ENCODE results near the gene APBA2.

Gene APBA2

DNA sequence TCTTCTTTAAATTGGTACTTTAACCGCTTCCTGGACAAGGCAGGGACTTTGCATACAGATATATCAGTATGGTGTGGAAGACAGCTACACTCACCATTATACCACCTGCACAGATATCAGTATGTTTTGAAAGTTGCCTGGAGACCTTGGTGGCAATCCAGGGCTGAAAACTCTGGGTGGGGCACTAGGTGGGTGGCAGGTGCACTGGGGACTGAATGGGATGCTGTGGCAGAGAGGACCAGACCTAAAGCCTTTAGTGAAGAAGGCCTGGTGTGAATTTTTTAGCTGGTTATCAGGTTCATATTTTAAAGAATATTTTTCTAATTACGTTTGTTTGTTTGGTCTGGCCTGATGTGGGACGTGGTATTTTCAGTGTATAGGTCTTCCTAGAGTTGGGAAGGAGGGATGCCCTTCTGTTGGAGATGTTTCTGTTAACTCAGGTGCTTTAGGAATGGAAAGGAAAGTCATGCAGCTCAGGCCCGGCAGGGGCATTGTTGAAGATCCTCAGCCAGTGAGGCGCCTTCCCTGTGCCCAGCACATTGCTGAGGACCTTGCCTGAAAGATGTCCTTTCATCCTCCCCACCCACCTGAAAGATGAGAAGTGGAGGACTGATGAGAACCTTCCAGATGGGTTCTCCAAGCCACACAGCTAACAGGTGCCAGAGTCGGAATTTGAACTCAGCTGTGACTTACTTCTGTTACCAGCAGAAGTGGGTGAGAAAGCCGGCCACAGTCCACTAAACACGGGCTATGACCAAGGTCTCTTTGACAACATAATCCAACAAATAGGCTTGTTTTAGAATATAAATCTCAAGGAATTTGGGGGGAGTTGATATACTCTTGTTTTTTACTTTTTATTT lies 77.3 kb downstream of the APBA2 start:
- TF ChIP-seq GATA2 (IDR thresholded peaks at IDR 0.05; ENCODE audit: low read depth, low read length), result no peak
- TF ChIP-seq GATA3 (IDR thresholded peaks at IDR 0.05; ENCODE audit: low read depth, low read length), result no peak

GRCh38 chr15:28963711-28964081 lies 77.9 kb downstream of the APBA2 start:
- TF ChIP-seq GATA3 (IDR thresholded peaks at IDR 0.05; ENCODE audit: low read depth, low read length) (no peak), GATA2 (IDR thresholded peaks at IDR 0.05; ENCODE audit: low read depth, low read length) (no peak)

DNA sequence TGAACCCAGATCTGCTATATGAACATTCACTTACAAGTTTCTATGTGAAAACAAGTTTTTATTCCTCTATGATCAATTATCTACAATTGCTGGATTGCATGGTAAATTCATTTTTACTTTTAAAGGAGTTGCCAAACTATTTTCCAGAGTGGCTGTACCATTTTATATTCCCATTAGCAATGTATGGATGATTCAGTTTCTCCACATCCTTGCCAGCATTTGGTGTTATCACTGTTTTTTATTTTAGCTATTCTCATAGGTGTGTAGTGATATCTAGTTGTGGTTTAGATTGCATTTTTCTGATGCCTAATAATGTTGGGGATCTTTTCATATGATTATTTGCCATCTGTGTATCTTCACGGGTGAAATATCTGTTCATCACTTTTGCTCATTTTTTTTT lies 78.3 kb downstream of the APBA2 start:
- no peak for TF ChIP-seq GATA2 (IDR thresholded peaks at IDR 0.05; ENCODE audit: low read depth, low read length)
- no peak for TF ChIP-seq GATA3 (IDR thresholded peaks at IDR 0.05; ENCODE audit: low read depth, low read length)

DNA sequence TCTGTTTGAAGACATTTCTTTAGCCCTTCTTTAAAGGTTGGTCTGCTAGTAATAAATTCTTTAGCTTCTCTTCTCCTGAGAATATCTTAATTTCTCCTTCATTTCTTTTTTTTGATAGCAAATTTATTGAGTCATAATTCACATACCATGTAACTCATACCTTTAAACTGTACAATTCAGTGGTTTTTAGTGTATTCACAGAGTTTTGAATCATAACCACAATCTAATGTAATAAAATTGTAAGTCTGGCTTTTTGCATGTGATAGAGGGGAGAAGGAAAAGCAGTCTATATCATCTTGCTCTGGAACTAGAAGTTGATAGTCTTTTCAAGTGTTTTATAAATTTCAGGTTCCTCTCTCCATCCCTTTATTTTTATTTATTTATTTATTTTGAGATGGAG lies 81.3 kb downstream of the APBA2 start:
- TF ChIP-seq GATA3 (IDR thresholded peaks at IDR 0.05; ENCODE audit: low read depth, low read length) (no peak), GATA2 (IDR thresholded peaks at IDR 0.05; ENCODE audit: low read depth, low read length) (no peak)

DNA sequence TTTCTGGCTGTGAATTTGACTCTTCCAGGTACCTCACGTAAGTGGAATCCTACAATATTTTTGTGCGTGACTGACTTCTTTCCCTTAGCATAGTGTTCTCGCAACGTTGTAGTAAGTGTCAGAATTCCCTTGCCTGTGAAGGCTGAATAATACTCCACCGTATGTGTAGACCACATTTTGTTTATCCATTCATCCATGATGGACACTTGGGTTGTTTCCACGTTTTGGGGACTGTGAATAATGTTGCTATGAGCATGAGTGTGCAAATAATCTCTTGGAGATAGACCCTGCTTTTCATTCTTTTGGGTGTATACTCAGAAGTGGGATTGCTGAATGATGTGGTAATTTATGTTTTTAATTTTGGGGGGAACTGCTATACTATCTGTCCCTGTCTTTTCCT lies 82.2 kb downstream of the APBA2 start:
- TF ChIP-seq GATA2 (IDR thresholded peaks at IDR 0.05; ENCODE audit: low read depth, low read length), result no peak
- no peak for TF ChIP-seq GATA3 (IDR thresholded peaks at IDR 0.05; ENCODE audit: low read depth, low read length)

DNA sequence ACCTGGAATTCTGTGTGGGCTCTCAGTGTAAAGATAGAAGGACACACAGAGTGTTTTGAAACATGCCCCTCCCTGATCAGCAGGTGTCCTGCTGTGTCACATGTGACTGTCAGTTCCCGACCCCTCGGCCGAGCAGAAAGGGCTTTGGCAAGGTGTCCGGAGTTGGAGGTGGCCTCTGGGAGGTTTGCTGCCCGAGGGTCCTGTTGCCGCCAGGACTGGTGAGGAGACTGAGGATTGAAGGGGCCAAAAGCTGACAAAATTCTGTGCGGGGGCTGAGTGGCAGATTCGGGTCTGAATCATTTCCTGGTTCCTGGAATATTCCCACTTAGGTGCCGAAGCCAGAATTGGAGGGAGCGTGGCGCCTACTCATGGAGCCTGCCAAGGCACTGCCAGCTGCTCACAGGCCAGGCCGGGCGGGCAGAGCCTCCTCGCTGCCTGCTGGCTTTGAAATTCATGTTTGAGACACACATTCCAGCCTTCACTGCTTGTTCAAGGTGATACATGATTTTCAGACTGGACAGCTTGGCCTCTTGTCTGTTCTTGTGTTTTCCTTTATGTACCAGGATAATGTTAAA lies 83.8 kb downstream of the APBA2 start:
- no peak for TF ChIP-seq GATA3 (IDR thresholded peaks at IDR 0.05; ENCODE audit: low read depth, low read length)
- TF ChIP-seq GATA2 (IDR thresholded peaks at IDR 0.05; ENCODE audit: low read depth, low read length), result no peak

DNA sequence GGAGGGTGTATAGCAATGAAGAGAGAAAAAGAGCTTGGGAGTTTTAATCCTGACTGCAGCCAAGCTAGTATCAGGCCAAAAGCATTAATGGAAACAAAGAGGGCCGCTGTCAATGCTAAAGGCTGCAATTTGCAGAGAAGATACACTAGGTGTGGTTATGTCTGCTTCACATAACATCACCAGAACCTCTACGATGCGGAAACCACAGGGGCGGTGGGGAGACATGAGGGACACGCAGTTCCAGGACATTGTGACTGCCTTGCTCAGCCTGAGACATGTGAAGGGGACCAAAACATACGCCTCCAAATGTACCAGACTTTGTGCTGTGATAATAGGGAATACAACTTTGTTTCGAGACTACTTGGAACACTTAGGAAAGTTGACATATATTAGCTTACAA lies 88.4 kb downstream of the APBA2 start:
- TF ChIP-seq GATA2 (IDR thresholded peaks at IDR 0.05; ENCODE audit: low read depth, low read length) (no peak), GATA3 (IDR thresholded peaks at IDR 0.05; ENCODE audit: low read depth, low read length) (no peak)

GRCh38 chr15:28975766-28976179 lies 90.0 kb downstream of the APBA2 start:
- TF ChIP-seq GATA3 (IDR thresholded peaks at IDR 0.05; ENCODE audit: low read depth, low read length) (no peak), GATA2 (IDR thresholded peaks at IDR 0.05; ENCODE audit: low read depth, low read length) (no peak)

DNA sequence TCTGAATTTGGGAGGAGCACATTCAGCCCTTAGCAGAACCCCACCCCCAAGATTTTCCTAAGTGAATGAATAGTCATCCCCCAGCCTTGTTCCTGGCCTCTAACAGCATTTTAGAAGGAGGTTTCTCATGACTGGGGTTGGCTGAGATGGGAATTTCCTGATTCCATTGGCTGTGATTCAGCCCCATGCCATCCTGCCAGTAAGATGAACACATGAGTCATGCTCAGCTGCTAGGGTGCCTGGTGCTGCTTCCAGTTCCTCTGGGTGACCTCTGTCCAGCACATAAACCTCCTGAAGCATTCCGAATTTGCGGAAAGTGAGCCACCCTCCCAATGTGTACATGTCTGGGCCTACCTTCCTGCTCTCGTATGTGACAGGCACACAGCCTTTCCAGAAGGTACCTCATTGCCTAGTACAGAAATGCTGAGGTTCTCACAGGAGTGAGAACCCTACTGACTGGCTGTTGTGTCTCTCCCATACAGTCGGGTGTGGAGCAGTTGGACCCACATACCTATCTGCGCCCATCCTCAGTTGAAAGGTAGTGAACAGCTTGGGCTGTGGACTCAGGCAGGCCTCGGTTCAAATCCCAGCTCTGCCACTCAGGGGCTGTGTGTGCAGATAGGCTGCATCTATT lies 91.7 kb downstream of the APBA2 start:
- TF ChIP-seq GATA2 (IDR thresholded peaks at IDR 0.05; ENCODE audit: low read depth, low read length) (no peak), GATA3 (IDR thresholded peaks at IDR 0.05; ENCODE audit: low read depth, low read length) (no peak)

- TF ChIP-seq GATA2 (IDR thresholded peaks at IDR 0.05; ENCODE audit: low read depth, low read length) (no peak), GATA3 (IDR thresholded peaks at IDR 0.05; ENCODE audit: low read depth, low read length) (no peak)
Observed at GRCh38 chr15:28978011-28978378, 92.2 kb downstream of the APBA2 start.

DNA sequence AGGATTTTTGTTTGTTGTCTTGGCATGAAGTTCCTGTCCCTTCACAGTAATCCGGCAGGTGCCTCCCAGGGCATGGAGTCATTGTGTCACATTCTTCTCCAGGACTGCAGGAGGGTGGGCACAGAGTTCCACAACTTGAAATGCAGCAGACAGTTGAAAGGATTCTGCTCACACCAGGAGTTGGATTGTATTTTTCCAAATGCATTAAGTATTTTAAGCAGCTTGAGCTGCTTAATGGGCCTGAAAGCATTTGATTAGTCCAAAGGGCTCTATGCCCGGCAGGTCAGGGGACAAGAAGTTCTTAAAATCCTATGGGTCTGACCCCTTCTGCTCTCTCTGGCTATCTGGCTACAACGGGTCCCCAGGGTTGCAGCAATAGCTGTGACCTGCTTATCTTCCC lies 92.9 kb downstream of the APBA2 start:
- no peak for TF ChIP-seq GATA2 (IDR thresholded peaks at IDR 0.05; ENCODE audit: low read depth, low read length)
- no peak for TF ChIP-seq GATA3 (IDR thresholded peaks at IDR 0.05; ENCODE audit: low read depth, low read length)

DNA sequence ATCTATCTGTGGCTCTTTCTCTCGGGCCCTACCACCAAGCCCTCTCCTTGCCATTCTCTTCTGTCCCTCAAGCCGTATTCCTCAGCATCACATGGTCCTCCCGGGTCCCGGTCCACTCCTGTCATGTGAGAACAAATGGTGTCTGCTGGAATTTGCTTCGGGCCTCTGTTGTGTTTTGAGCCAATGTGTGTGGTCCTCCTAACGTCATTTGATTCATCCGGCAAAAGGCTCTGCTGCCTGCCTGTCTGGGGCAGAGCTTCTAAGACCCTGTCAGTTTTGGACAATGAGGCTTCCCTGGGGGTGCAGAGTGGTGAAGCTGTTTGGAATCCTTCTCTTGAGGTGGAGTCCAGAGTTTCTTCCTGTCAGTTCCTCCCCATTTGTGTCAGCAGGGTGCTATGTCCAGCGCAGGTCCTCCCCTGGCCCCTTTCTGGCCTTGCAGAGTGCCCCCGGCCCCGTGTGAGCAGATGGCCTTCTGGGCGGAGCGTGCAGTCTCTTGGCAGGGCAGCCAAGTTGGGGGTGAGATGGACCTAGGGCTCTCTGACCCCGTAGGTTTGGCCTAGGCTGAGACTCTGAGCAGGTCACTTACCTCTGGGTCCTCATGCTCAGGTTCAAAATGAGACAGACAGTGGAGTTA lies 93.6 kb downstream of the APBA2 start:
- no peak for TF ChIP-seq GATA2 (IDR thresholded peaks at IDR 0.05; ENCODE audit: low read depth, low read length)
- TF ChIP-seq GATA3 (IDR thresholded peaks at IDR 0.05; ENCODE audit: low read depth, low read length), result no peak

DNA sequence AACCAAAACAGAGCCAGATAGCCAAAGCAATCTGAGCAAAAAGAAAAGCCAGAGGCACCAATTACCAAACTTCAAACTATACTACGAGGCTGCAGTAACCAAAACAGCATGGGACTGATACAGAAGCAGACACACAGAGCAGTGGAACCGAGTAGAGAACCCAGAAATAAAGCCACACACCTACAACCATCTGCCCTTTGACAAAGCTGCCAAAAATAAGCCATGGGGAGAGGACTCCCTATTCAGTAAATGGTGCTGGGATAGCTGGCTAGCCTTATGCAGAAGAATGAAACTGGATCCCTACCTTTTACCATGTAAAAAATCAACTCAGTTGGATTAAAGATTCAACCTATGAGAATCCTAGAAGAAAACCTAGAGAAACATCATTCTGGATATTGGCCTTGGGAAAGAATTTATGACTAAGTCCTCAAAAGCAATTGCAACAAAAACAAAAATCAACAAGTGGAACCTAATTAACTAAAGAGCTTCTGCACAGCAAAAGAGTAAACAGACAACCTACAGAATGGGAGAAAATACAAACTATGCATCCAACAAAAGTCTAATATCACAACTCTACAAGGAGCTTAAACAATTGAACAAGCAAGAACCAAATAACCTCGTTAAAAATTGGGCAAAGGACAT lies 95.1 kb downstream of the APBA2 start:
- TF ChIP-seq GATA2 (IDR thresholded peaks at IDR 0.05; ENCODE audit: low read depth, low read length), result no peak
- no peak for TF ChIP-seq GATA3 (IDR thresholded peaks at IDR 0.05; ENCODE audit: low read depth, low read length)

DNA sequence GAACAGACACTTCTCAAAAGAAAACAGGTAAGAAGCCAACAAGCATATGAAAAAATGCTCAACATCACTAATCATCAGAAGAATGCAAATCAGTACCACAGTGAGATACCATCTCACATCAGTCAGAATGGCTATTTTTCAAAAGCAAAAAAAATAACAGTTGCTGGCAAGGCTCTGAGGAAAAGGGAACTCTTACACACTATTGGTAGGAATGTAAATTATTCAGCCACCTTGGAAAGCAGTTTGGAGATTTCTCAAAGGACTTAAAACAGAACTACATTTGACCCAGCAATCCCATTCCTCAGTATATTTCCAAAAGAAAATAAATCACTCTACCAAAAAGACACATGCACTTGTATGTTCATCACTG lies 95.6 kb downstream of the APBA2 start:
- TF ChIP-seq GATA3 (IDR thresholded peaks at IDR 0.05; ENCODE audit: low read depth, low read length), result no peak
- TF ChIP-seq GATA2 (IDR thresholded peaks at IDR 0.05; ENCODE audit: low read depth, low read length), result no peak

All from SH-SY5Y (cell line).